GM21576 (cell line): ENCODE results near the gene SERINC5.
"Not testable (repeated sequence)": the region's sequence is repeated elsewhere in the genome, so short reads cannot be mapped to it uniquely, and the experiment has no call there.

Experiments
- ATAC-seq: cut with Tn5 transposase; IDR thresholded peaks from one replicate; pipeline ENCODE4 v1.9.1; 2021; ENCODE audit warnings: mild to moderate bottlenecking, moderate library complexity; ENCODE audit not compliant: unreplicated experiment

Gene SERINC5

GRCh38 chr5:80111376-80111990 is 144.4 kb downstream of the SERINC5 start:
- ATAC-seq, result not testable (repeated sequence)

GRCh38 chr5:80109646-80110478 is 146.0 kb downstream of the SERINC5 start:
- peak; percentile 52 for ATAC-seq

- no peak for ATAC-seq
These were observed 148.9 kb downstream of the SERINC5 start for GRCh38 chr5:80106916-80107315.

- ATAC-seq, result no peak
These were observed 150.0 kb downstream of the SERINC5 start for GRCh38 chr5:80105698-80106439.

DNA sequence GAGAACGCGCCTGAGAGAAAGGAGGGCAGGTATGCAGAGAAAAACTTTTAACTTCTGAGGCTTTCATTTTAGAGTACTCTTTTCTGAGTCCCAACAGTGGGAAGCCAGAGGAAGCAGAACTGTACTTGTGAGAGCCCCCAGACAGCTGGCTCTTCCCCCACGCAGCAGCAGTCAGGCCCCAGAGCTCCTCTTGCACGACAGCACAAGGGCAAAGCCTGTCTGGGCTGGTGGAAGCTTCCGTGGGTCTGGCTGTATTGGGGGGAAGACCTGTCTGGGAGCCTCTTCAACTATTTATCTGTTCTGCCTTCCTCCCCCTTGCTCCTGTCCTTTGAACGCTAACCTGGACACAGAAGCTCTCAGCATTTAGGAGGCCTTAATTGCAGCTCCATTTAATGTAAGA is 152.5 kb downstream of the SERINC5 start:
- no peak for ATAC-seq

- no peak for ATAC-seq
These were observed 153.9 kb downstream of the SERINC5 start for GRCh38 chr5:80101993-80102392.

- no peak for ATAC-seq
These were observed 158.4 kb downstream of the SERINC5 start for GRCh38 chr5:80097451-80097850.

DNA sequence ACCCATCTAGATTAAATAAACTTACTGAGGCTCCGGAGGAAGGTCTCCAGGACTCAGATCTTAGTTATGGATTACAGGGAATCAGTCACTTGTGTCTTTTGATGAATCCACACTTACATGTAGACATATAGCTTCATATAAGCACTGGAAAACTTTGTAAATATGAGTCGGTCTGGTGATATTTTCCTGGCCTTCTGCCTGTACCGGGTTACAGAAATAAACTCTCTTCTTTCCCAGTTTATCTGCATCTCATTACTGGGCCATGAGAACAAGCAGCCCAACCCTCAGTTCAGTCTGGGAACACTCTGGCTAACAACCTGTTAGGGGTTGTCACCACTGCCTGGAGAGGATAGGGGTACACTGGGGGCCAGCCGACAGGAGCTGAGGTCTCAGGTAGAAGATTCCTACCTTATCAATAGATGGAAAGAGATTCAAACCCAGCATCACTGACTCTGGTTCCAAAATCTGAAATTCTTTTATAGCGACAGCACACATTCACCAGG is 161.6 kb downstream of the SERINC5 start:
- no peak for ATAC-seq

DNA sequence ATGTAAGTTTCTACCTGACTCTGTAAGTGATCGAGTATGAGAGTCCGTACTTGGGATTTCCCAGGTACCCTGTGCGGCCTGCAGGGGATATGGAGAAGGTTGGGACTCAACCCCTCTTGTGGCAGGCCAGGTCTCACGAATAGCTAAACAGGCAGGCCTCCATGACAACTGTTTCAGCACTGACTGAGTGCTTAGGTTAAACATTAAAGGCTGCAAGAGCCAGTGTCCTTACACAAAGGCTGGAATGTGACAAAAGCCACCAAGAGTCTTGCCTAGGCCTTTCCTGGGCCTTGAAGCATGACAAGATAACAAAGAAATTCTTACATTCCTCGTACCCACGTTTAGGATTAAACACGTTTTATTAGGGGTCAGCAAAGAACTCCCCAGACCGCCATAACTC is 162.1 kb downstream of the SERINC5 start:
- no peak for ATAC-seq

DNA sequence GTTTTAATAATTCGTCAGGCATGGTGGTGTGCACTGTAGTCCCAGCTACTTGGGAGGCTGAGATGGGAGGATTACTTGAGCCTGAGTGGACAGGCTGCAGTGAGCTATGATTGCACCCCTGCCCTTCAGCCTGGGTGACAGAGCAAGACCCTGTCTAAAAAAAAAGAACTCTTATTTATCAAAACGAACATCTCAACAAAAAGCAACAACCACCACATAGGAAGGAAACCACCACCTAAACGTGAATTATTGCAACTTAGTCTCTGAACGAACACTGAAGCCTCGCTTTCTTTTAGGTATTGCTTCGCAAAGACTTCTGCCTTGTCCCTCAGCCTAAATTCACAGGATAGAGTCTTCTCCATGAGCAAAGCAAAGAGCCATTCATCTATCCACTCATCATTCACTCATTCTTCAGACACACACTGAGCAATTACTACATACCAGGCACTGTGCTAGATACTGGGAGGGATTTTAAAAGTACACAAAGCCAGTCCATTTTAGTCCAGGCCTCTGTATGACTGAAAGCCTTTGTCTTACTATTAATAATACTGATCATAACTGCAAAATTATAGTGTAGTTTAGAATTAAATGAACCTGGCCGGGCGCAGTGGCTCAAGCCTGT is 163.3 kb downstream of the SERINC5 start:
- no peak for ATAC-seq

- ATAC-seq, result not testable (repeated sequence)
These were observed 164.1 kb downstream of the SERINC5 start for GRCh38 chr5:80091792-80092192.

- no peak for ATAC-seq
These were observed 165.0 kb downstream of the SERINC5 start for GRCh38 chr5:80090884-80091166.

DNA sequence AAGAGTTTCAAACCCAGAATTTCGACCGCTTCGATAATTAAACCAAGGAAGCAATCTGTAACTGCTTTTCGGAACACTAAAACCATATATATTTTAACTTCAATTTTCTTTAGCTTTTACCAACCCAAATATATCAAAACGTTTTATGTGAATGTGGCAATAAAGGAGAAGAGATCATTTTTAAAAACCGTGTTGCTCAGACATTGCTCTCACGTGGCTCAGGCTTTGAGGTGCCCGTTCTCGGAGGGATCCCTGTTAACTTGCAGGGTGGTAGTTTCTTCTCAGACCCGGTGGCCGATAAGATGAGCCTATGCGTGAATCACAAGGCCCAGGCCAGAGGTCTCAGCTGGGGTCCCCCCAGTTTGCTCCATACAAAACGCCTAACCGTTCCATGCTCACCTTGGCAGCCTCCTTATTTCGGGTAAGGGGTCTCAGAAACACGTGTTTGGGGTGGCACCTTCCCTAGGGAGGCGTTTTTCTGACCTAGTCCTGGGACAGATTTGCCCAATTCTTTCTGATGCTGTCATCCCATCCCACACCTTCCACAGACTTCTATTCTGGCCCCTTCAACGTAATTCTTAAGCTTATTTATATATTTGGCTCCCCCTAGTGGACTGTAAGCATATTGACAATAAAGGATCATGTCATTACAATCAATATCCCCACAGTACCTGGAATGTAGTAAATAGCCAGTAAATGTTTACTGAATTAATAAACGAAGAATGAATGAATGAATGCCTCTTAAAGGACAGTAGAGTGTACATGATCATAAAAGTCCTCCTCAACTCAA is 172.6 kb downstream of the SERINC5 start:
- ATAC-seq, result no peak

DNA sequence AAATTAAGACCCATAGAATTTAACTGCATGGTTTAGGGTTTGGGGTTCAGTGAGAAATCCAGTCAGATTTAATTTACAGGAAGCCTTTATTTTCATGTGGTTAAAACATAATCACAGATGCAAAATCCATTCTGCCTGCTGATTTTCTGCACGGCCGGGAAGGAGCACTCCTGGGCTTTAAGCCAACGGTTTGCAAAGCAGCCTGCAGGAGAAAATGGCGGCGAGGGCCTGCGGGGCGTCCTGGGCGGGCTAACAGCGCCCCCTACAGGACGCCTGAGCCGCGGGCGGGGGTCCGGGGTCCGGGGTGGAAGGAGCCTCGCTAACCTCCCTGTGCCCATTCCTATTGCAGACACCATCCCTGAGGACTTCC is 173.1 kb downstream of the SERINC5 start:
- no peak for ATAC-seq

DNA sequence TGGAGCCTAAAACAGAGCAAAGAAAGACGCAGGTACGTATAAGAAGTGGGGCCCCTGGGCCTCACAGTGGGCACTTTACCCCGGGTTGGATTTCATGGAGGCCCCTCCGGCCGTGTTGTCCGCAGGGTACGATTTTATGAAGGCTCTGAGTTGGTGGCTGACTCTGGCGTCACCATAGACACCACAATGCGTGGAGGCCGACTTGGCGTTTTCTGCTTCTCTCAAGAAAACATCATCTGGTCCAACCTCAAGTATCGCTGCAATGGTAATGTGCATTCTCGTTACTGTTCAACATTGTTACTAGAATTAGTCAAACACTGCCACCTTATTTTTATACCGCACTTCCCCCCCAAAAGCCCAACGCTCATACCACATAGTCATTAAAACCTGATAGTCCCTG is 173.6 kb downstream of the SERINC5 start:
- no peak for ATAC-seq

DNA sequence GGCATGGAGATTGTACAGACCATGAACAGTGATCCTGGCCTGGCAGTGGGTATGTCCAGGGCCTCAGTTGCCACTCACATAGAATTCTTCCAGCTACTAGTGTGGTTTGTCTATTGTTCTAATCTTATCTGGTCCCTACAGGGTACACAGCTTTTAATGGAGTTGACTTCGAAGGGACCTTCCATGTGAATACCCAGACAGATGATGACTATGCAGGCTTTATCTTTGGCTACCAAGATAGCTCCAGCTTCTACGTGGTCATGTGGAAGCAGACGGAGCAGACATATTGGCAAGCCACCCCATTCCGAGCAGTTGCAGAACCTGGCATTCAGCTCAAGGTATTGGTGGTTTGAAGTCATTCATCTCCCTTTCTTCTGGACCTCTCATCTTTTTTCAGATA is 176.9 kb downstream of the SERINC5 start:
- no peak for ATAC-seq

GRCh38 chr5:80077051-80077714 is 178.7 kb downstream of the SERINC5 start:
- no peak for ATAC-seq

- ATAC-seq, result no peak
These were observed 179.5 kb downstream of the SERINC5 start for GRCh38 chr5:80076131-80077050.
